Stimulated activated CD4-positive, alpha-beta T cell treated with anti-CD3 and anti-CD28 coated beads, TNF-alpha, amount 100 ng/mL, for 48 hours (primary cell): ENCODE data around the gene APCDD1L.
"Not testable (repeated sequence)": the region's sequence is repeated elsewhere in the genome, so short reads cannot be mapped to it uniquely, and the experiment has no call there.

Experiments
- DNase-seq, 3 donors: peaks; one replicate each; pipeline ENCODE4 v3.0.0-alpha.2; 2020; ENCODE audit warnings: low read depth in 3 of 3

APCDD1L gene

GRCh38 chr20:58440021-58440767, 75.0 kb downstream of the APCDD1L start:
- no peak for DNase-seq

- no peak for DNase-seq
These were observed 76.0 kb downstream of the APCDD1L start for GRCh38 chr20:58438970-58439808.

- DNase-seq: no peak
These were observed 78.1 kb downstream of the APCDD1L start for GRCh38 chr20:58436868-58437645.

GRCh38 chr20:58435237-58435636, 80.0 kb downstream of the APCDD1L start:
- DNase-seq: no peak

GRCh38 chr20:58434326-58434725, 80.9 kb downstream of the APCDD1L start:
- DNase-seq: no peak

- DNase-seq: no peak
These were observed 81.4 kb downstream of the APCDD1L start for GRCh38 chr20:58433759-58434158.

- DNase-seq: no peak
These were observed 82.1 kb downstream of the APCDD1L start for GRCh38 chr20:58433029-58433647.

- no peak for DNase-seq
These were observed 82.8 kb downstream of the APCDD1L start for GRCh38 chr20:58432186-58432954.

GRCh38 chr20:58431134-58431533, 84.1 kb downstream of the APCDD1L start:
- DNase-seq: no peak

- no peak for DNase-seq
These were observed 85.9 kb downstream of the APCDD1L start for GRCh38 chr20:58429303-58429702.

GRCh38 chr20:58428364-58428763, 86.8 kb downstream of the APCDD1L start:
- DNase-seq: no peak

- DNase-seq: not testable (repeated sequence)
These were observed 87.6 kb downstream of the APCDD1L start for GRCh38 chr20:58427571-58427970.

- DNase-seq: no peak
These were observed 90.8 kb downstream of the APCDD1L start for GRCh38 chr20:58424218-58424969.

GRCh38 chr20:58421497-58421850, 93.7 kb downstream of the APCDD1L start:
- no peak for DNase-seq

- no peak for DNase-seq
These were observed 94.3 kb downstream of the APCDD1L start for GRCh38 chr20:58420798-58421496.

GRCh38 chr20:58418949-58419748, 96.0 kb downstream of the APCDD1L start:
- no peak for DNase-seq

- no peak for DNase-seq
These were observed 97.8 kb downstream of the APCDD1L start for GRCh38 chr20:58417438-58417837.

- no peak for DNase-seq
These were observed 98.4 kb downstream of the APCDD1L start for GRCh38 chr20:58416835-58417234.

GRCh38 chr20:58416057-58416456, 99.1 kb downstream of the APCDD1L start:
- DNase-seq: no peak
